Activated CD8-positive, alpha-beta memory T cell treated with anti-CD3 and anti-CD28 coated beads, Interleukin-2, amount 50 U/mL, for 24 hours (primary cell): ENCODE measurements around the gene OR51B6.
"Not testable (repeated sequence)": the region's sequence is repeated elsewhere in the genome, so short reads cannot be mapped to it uniquely, and the experiment has no call there.

Experiments
- DNase-seq: peaks from one replicate; pipeline ENCODE4 v3.0.0-alpha.2; 2020; ENCODE audit errors: extremely low read depth

The OR51B6 gene

GRCh38 chr11:5364214-5364613, 12.9 kb downstream of the OR51B6 start:
- DNase-seq, result no peak

GRCh38 chr11:5366365-5366764, 15.1 kb downstream of the OR51B6 start:
- DNase-seq, result not testable (repeated sequence)

DNA sequence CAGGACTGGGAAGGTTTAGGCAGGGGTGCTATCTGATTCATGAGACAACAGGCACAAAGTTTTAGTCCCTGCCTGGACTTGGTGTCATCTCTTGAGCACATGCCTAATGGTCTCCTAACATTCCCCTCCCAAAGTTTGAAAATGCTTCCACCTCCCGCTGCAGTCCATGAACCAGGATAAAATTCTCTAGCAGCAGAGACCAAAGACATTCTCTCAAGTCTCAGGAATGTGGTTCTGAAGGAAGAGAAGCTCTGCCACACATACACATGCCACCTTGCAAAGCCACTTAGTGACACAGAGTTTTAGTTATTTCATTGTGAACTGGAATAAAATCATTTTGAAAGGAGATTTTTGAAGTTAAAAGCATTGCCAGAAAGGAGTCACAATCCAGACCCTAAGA, 15.5 kb downstream of the OR51B6 start:
- DNase-seq, result no peak

- no peak for DNase-seq
Measured at GRCh38 chr11:5367448-5368074, 16.3 kb downstream of the OR51B6 start.

DNA sequence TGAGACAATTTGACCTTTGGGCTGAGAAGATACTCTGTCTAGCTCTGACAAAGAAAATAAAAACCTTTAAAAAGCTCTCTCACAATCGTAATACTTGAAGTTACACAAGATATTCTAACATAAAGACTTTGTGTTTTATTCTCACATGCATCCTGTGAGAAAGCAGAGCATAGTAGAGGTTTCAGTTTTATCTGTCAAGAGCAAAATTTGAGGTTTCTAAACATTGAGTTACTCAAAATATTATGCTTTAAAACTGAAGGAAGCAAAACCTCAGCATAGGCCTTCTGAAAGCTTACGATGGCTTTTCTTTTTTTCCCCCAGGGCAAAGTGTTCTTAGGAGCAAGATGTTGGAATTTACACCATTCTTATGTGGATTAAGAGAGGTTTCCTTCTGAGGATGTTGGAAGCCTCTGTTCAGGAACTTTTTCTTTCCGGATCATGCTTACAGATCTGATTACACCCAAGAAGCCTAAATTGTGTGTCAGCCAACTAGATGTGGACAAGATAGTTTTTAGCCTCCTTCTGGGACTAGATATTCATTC, 17.3 kb downstream of the OR51B6 start:
- no peak for DNase-seq

- no peak for DNase-seq
Measured at GRCh38 chr11:5369789-5370188, 18.5 kb downstream of the OR51B6 start.

DNA sequence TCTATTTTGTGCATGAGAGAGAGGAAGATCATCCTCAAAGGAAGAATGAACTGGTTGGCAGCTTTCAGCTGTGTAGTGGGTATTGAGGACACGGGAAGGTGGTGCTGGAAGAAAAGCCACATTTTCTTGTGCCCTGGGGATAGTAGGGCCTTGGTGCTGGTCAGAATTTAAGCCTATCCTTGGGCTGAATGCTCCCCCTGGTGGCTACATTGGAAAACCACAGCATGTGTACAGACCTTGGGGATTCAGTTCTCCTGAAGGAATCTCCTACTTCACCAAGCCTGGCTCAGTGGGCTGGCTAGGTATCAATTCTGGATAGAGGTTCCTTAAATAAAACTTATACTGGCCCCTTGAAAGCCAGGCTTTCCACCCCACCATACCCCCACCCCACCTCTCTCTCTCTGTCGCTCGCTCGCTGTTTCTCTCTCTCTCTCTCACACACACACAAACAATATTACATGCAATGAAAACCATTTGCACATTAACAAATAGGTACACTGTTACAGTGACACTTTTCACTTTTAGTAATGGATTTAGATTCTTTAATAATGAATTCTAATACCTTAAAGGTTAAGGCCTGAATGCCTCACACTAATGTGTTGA, 29.5 kb downstream of the OR51B6 start:
- no peak for DNase-seq

DNA sequence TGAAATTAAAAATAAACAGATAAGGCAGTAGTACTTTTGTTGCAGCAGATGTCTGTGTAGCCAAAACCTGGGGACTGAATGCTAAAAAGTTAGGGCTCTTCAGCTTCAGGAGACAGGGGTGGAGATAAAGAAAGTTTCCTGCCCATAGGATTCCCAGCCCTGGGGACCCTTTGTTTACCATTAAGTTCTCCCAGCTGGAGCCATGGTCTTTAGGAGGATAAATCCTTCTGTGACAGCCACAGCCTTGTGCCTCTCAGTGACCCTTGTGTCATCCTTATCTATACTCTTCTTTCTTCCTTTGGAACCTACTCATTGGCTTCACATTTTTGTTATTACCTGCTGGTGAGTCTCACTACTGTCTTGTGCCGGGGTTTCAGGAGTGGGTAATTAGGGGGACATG, 32.3 kb downstream of the OR51B6 start, which contains the start of gene OR51M1:
TSS of gene OR51M1 (plus strand) at position 237 of the 400 bp plus-strand sequence. CDS start 5,587 bp downstream, outside the sequence.
- no peak for DNase-seq

DNA sequence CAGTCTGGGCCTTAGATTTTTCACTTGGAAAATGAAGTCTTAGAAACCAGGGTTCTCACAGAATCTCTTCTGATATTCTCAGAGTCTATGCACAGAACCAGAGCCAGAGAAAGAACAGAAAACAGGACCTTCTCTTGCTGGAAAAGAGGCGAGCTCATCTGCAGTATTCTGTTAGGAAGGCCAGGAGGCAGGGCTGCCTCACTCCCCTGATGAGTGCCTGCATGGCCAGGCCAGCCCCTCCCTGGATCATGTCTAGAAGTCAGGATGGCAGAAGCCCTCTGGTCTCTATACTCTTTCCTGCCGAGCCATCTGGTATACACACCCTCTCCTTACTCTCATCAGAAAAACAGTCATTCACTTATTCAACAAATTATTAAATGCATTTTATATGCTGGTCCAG, 33.0 kb downstream of the OR51B6 start:
- no peak for DNase-seq

GRCh38 chr11:5390210-5390609, 38.9 kb downstream of the OR51B6 start:
- no peak for DNase-seq

DNA sequence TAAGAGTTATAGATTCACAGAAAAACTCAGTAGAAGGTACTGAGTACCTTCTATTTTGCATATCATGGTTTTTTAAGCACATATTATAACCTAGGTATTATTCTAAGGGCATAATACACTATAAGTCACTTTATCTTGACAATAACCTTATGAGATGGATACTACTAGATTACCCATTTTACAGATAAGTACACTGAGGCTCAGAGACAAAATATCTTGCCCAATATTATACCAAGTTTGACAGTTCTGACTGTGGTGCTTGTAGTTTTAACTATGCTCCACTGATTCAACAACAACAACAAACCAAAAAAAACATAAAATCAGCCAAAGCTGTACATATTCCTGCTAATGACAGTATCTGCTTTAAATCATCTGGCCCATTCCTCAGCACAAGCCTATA, 42.8 kb downstream of the OR51B6 start:
- DNase-seq, result no peak

DNA sequence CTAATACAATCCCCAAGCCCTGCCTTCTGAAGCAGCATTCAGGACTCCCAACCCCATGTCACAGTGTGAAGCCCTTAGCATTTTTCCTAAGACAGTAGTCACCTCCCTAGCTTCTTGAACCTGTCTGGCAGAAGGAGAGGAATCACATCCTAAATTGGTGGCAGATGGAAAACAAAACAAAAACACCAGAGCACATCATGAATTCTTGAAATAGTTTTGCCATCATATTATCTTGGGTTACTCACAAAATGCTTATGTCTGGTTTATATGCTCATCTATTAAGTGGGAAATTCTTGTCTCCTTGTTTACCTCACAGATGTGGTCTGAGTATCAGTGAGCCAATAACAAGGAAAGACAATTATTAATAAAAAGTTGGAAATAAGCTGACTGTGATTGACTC, 47.6 kb downstream of the OR51B6 start:
- no peak for DNase-seq
